HEK293T (cell line): ENCODE measurements around the gene DENND1C.

Experiments
- ARNT ChIP-seq: fragments of 450-650 bp; IDR thresholded peaks from 2 replicates; pipeline ENCODE4 v1.6.1; 2017; ENCODE audit warnings: mild to moderate bottlenecking
- BHLHE40 ChIP-seq: fragments of 450-650 bp; IDR thresholded peaks from 2 replicates; pipeline ENCODE4 v1.6.1; 2016; ENCODE audit warnings: mild to moderate bottlenecking, moderate library complexity, borderline replicate concordance
- CTBP1 ChIP-seq: fragments of 450-650 bp; IDR thresholded peaks from 2 replicates; pipeline ENCODE4 v1.6.1; 2016; ENCODE audit warnings: borderline replicate concordance
- FOXA1 ChIP-seq: fragments of 450-650 bp; IDR thresholded peaks from 2 replicates; pipeline ENCODE4 v1.6.1; 2016; ENCODE audit warnings: mild to moderate bottlenecking
- FOXK2 ChIP-seq: fragments of 450-650 bp; IDR thresholded peaks from 2 replicates; pipeline ENCODE4 v1.6.1; 2016; ENCODE audit warnings: mild to moderate bottlenecking
- FOXM1 ChIP-seq: fragments of 450-650 bp; IDR thresholded peaks from 2 replicates; pipeline ENCODE4 v1.6.1; 2017; ENCODE audit warnings: mild to moderate bottlenecking, borderline replicate concordance
- HDGF ChIP-seq: fragments of 450-650 bp; IDR thresholded peaks from 2 replicates; pipeline ENCODE4 v1.6.1; 2017; ENCODE audit warnings: antibody characterized with exemption, borderline replicate concordance
- L3MBTL2 ChIP-seq: fragments of 450-650 bp; conservative IDR thresholded peaks from 2 replicates; pipeline ENCODE4 v1.6.1; 2016; ENCODE audit warnings: mild to moderate bottlenecking
- LEF1 ChIP-seq: fragments of 450-650 bp; IDR thresholded peaks from 2 replicates; pipeline ENCODE4 v1.6.1; 2017; ENCODE audit warnings: mild to moderate bottlenecking, borderline replicate concordance
- NFRKB ChIP-seq: fragments of 450-650 bp; IDR thresholded peaks from 2 replicates; pipeline ENCODE4 v1.6.1; 2016; ENCODE audit warnings: mild to moderate bottlenecking, moderate library complexity
- PKNOX1 ChIP-seq: fragments of 450-650 bp; IDR thresholded peaks from 2 replicates; pipeline ENCODE4 v1.6.1; 2016
- SP1 ChIP-seq: fragments of 450-650 bp; IDR thresholded peaks from 2 replicates; pipeline ENCODE4 v1.6.1; 2017
- SUZ12 ChIP-seq: fragments of 450-650 bp; IDR thresholded peaks from 2 replicates; pipeline ENCODE4 v1.6.1; 2016; ENCODE audit warnings: mild to moderate bottlenecking

- TF ChIP-seq SP1 (no peak), CTBP1 (no peak), HDGF (no peak), FOXK2 (no peak), FOXA1 (no peak), BHLHE40 (no peak), LEF1 (no peak), SUZ12 (no peak), FOXM1 (no peak), NFRKB (no peak), L3MBTL2 (no peak), ARNT (no peak), PKNOX1 (no peak)
Observed at GRCh38 chr19:6484831-6485230, 3.2 kb upstream of the DENND1C start.
